IPS-18c (cell line): Measurements from ENCODE around the gene ATP1A3.
"Not testable (repeated sequence)": the region's sequence is repeated elsewhere in the genome, so short reads cannot be mapped to it uniquely, and the experiment has no call there.

Experiments
- H3K4me3 ChIP-seq: 2 replicates; pipeline ENCODE4 v1.7.0; 2013; ENCODE audit warnings: low read depth, mild to moderate bottlenecking, low read length, moderate library complexity; ENCODE audit not compliant: insufficient read depth
- H3K9me3 ChIP-seq: one replicate; pipeline ENCODE4 v1.6.1; 2013; ENCODE audit warnings: mild to moderate bottlenecking, low read length, moderate library complexity; ENCODE audit not compliant: control insufficient read depth, insufficient read depth

The ATP1A3 gene

DNA sequence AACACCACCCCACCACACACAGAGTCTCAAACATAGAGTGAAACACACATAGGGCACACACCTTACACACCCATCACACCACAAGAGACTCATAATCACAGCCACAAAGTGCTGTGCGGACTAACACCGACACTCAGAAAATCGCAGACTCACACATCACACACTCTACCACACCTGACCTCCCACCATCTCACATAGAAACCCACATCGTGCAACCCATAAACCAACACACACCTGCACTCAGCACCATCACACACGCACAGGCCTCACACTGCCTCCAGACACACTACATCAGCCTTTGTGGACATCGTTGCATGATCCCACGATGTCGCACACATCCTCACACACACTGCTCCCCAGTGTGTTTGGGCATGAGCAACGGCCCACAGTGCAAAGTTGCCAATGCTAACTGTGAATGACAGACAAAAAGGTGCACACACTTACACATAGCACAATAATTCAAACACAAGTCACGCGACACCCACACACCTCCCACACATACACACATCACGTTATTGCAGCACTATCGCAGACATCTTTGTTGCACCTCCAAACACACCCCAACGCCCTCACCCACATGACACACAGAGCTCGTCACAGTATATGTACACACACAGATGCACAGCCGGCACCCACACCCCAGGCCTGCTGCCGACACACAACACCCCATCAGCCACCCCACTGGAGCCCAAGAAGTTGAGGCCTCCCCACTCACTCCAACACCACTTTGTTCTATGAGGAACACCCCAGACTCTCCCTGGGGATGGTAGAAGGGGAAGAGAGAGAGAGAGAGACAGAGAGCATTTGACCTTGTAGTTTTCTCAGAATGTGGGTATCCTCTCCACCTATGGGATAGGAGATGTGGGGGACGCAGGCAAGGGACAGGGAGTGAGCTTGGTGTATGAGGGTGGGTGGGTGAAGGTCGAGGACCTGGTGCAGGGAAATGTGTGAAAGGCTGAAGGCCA, 1.2 kb upstream of the ATP1A3 start:
- H3K4me3 ChIP-seq: no peak overlapping the region
- no peaks in the 10 kb centered on the region for H3K9me3 ChIP-seq

DNA sequence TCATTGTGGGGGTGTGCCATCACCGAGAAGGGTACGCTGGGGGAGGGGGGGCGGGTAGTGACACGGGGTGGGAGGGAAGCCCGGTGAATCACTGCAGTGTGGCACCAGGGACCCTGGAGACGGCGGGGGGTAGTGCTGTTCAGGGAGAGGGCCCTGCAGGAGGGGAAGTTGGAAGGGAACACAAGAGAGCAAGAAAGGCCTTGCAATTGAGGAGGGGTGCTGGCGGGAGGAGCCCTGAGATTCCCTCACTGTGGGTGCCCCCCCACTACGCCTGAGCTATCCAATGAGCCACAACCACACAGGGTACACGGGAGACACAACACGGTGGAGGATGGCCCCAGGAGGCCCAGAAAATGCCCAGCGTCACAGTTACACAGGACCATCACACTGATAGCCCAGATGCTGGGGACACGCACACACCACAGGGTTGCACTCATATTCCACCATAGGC, 516 bp upstream of the ATP1A3 start:
- H3K9me3 ChIP-seq: no peaks in the 10 kb centered on the region
- 0 out of 2 replicates have a peak overlapping the region, but pooled peaks have one; percentile 77 for H3K4me3 ChIP-seq

DNA sequence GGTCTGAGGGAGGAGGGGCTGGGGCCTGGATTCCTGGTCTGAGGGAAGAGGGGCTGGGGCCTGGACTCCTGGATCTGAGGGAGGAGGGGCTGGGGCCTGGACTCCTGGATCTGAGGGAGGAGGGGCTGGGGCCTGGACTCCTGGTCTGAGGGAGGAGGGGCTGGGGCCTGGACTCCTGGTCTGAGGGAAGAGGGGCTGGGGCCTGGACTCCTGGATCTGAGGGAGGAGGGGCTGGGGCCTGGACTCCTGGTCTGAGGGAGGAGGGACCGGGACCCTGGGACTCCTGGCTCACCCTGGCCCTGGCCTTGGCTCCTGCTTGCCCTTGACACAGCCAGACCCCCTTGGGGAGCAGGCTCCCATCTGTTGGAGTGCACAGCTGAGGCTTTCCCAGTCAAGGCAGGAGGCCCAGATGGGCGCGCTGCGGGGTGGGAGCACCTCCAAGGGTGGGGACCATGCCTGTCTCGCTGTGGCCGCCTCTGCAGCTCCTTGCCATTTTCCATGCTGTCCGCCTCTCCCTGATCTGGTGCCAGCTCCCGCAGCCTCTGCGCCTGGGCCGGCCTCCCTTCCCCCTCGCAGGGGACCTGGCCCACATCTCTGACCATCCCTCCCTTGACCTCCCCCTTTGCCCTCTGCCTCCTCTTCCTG, 2.0 kb downstream of the ATP1A3 start:
- not testable (repeated sequence) for H3K9me3 ChIP-seq, H3K4me3 ChIP-seq

DNA sequence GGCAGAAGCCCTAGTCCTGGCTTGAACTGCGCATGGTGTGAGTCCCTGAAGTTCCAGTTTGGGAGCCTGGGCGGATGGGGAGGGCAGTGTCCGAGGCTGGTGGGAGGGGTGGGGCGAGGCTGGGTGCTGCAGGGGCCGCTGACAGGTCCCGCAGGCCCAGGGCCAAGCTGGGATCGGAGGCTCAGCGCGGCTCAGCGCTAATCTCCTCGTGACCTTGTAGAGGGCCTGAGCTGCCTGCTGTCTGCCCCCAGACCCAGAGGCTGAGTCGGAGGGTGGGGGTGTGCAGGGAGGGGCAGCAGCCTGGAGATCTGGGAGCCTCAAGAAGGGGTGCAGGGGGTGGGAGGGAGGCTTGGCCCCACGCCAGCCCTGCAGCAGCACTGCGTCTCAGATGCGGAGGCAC, 3.0 kb downstream of the ATP1A3 start:
- H3K9me3 ChIP-seq: no peaks in the 10 kb centered on the region
- H3K4me3 ChIP-seq: no peak overlapping the region

DNA sequence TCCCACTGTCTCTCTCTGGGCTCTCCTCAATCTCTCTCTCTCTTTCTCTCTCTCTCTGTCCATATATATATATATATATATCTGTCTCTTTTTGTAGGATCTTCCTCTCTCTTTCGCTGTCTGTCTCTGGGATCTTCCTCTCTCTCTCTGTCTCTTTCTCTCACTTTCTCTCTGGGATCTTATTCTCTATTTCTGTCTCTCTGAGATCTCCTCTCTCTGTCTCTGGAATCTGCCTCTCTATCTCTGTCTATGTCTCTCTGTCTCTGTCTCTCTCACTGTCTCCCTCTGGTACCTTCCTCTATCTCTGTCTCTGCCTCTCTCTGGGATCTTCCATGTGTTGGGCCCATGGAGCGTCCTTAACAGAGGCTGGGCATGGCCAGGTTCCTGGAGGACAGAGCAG, 3.4 kb downstream of the ATP1A3 start:
- H3K4me3 ChIP-seq: no peak overlapping the region
- no peaks in the 10 kb centered on the region for H3K9me3 ChIP-seq

DNA sequence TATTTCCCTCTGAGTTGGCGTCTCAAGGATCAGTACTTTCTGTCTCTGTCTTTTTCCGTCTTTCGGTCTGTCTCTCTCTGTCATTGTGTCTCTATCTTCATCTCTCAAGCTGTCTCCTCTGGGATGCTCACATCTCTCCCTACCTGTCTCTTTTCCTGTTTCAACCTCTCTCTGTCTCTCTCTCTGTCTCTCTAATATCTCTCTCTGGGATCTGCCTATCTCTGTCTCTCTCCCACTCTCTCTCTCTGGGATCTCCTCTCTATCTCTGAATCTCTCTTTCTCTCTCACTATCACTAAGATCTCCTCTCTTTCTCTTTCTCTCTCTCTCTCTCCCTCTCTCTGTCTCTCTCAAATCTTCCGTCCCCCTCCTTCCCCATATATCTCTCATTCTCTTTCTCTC, 4.0 kb downstream of the ATP1A3 start:
- Histone ChIP-seq H3K9me3 (no peaks in the 10 kb centered on the region), H3K4me3 (no peak overlapping the region)

DNA sequence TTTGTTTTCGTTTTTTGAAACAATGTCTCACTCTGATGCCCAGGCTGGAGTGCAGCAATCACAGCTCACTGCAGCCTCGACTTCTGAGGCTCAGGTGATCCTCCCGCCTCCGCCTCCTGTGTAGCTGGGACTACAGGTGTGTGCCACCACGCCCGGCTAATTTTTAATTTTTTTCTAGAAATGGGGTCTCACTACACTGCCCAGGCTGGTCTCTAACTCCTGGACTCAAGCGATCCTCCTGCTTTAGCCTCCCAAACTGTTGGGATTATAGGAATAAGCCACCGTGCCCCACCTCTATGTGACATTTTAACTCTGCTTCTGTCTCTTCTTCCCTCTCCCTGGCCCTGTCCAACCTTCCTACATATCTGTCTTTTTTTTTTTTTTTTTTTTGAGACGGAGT, 5.1 kb downstream of the ATP1A3 start:
- no peaks in the 10 kb centered on the region for H3K9me3 ChIP-seq
- H3K4me3 ChIP-seq: no peak overlapping the region

DNA sequence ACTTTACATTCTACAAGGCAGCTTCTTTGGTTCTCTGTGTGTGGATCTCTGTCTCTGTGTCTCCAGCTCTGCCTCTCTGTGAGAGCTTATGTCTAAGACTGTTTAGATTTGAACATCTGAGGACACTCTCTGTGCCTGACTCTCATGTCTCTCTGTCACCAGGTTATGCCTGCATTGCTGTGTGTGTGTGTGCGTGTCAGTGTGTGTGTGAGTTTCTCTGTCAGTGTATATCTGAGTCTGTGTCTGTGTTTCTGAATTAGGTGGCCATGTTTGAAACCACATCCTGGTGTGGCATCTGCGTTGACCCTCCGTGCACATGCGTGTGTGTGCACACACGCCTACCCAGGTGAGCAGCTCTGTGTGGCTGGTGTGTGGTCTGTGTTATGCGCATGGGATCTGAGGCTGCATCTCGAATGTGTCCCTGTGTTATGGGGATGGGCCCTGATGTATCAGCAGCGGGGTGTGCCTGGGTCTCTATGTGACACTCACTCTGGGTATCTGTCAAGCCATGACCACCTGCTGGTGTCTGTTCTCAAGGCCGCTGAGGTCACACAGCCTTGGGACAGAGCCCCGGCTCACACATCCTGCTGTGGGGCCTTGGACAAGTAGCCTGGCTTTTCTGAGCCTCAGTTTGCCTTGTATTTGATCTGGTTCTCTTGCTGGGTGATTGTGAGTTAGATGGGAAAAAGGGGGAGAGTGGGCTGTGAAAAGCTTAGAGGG, 6.7 kb downstream of the ATP1A3 start:
- no peaks in the 10 kb centered on the region for H3K9me3 ChIP-seq

DNA sequence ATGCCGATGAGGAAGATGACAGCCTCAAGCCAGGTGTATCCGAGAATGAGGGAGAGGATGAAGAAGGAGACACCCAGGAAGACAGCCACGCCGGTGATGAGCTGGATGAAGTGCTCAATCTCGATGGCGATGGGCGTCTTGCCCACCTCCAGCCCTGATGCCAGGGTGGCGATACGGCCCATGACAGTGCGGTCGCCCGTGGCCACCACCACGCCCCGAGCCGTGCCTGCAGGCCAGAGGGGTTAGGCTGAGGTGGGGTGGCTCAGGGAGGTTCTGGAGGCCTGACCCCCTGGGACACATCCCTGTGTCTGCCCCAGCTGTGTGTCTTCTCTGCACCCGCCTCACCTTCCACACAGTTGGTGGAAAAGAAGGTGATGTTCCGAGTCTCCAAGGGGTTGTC, 9.1 kb downstream of the ATP1A3 start:
- Histone ChIP-seq H3K4me3 (no peak overlapping the region), H3K9me3 (no peaks in the 10 kb centered on the region)

More for the DNA sequence above, 6.7 kb downstream of the ATP1A3 start:
- no peak overlapping the region for H3K4me3 ChIP-seq

DNA sequence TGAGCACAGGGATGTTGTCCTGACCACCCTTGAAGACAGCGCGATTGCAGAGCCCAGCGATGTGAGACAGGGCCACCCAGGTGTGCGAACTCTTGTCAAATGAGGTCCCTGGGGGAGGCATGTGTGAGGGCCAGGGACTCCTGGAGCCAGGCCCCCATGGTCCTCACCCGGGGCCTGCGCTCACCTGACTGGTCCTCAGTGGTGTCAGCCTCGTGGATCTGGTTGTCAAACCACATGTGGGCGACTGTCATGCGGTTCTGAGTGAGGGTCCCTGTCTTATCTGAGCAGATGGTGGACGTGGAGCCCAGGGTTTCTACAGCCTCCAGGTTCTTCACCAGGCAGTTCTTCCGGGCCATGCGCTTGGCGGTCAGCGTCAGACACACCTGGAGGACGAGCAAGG, 12.3 kb downstream of the ATP1A3 start:
- no peak overlapping the region for H3K4me3 ChIP-seq
- H3K9me3 ChIP-seq: no peaks in the 10 kb centered on the region

DNA sequence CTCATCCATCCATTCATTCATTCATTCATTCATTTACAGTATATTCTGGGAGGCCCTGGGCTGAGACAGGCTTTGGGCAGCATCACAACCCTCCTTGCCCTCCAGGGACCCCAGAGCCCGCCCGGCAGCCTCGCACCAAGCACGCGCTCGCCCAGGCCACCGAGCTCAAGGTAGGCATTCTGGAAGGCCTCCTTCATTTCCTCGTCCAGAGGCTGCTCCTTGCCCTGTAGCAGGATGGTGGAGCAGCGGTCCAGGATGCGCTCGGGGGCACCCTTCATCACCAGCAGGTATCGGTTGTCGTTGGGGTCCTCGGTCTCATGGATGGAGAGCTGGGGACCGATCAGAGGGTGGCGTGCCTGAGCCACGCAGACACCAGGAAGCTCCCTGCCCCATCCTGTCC, 15.6 kb downstream of the ATP1A3 start:
- no peak overlapping the region for H3K4me3 ChIP-seq
- no peaks in the 10 kb centered on the region for H3K9me3 ChIP-seq

DNA sequence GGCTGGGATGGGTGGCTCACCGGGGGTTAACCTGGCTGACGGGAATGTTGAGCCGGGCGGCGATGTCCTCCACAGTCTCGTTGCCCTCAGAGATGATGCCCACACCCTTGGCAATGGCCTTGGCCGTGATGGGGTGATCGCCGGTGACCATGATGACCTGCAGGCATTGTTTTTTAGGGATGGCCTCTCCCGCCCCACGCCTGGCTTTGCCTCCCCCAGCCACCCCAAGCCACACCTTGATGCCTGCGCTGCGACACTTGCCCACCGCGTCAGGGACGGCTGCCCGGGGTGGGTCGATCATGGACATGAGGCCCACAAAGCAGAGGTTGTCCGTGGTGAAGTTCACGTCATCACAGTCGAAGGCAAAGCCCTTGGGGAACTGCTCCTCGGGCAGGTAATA, 16.1 kb downstream of the ATP1A3 start:
- Histone ChIP-seq H3K9me3 (no peaks in the 10 kb centered on the region), H3K4me3 (no peak overlapping the region)

DNA sequence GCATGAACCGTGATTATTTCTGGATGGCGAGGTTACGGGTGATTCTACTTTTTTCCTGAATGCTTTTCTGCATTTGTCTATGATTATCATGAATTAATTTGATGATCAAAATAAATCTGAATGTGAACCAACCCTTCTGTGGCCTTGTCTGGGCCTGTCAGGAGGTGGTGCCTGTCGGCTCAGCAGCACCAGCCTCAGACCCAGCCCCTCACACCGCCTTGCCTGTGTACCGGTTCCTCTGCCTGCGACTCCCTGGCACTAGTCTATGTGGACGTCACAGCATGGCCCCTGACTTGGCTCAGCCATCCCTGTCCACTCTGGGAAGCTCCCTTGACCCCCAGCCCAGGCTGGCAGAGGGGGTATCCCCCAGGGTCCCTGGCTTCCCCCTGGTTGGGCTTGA, 19.4 kb downstream of the ATP1A3 start:
- H3K9me3 ChIP-seq: no peaks in the 10 kb centered on the region
- H3K4me3 ChIP-seq: no peak overlapping the region

DNA sequence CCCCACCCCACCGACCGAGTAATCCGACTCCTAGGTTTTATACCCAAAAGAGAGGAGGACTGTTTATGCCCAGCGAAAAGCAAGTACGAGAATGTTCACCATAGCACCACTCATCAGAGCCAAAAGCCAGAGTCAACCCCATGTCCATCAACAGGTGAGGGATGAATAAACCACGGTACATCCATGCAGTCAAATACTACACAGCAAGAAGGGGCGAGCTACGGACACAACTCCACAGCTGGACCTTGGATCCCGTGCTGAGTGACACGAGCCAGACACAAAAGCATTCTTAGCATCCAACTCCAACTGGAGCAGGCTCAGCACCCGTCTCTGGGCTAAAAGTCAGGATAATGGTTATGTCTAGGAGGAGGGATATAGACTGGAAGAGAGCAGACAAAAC, 22.7 kb downstream of the ATP1A3 start:
- Histone ChIP-seq H3K4me3 (no peak overlapping the region), H3K9me3 (no peaks in the 10 kb centered on the region)

DNA sequence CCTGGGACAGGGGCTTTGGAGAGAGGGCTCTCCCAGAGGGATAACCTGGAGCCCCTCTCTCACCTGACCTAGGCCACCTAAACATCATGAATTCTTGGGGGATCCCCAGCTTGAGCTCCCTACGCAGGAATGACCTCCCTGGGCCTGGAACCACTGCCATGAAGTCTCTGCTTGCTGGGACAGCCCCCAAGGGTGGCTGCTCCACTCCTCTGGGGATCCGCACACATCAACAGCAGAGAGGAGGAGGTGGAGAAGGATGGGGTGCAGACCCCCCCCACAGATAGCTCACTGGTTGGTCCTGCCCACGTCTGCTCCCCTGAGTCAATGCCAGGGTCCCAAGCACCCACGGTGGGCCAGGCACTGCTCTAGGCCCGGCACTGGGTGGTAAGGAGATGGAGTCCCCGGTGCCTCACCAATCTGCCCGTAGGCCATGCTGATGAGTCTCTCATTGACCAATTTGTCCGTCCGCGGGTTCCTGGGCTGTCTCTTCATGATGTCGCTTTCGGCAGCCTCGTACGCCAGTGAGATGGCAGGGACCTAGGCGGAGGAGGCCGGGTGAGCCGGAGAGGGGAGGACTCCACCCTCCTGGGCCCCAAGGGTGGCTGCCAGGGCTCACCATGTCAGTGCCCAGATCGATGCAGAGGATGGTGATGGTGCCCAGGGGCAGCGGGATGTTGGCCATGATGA, 24.1 kb downstream of the ATP1A3 start:
- H3K4me3 ChIP-seq: no peak overlapping the region
- no peaks in the 10 kb centered on the region for H3K9me3 ChIP-seq

DNA sequence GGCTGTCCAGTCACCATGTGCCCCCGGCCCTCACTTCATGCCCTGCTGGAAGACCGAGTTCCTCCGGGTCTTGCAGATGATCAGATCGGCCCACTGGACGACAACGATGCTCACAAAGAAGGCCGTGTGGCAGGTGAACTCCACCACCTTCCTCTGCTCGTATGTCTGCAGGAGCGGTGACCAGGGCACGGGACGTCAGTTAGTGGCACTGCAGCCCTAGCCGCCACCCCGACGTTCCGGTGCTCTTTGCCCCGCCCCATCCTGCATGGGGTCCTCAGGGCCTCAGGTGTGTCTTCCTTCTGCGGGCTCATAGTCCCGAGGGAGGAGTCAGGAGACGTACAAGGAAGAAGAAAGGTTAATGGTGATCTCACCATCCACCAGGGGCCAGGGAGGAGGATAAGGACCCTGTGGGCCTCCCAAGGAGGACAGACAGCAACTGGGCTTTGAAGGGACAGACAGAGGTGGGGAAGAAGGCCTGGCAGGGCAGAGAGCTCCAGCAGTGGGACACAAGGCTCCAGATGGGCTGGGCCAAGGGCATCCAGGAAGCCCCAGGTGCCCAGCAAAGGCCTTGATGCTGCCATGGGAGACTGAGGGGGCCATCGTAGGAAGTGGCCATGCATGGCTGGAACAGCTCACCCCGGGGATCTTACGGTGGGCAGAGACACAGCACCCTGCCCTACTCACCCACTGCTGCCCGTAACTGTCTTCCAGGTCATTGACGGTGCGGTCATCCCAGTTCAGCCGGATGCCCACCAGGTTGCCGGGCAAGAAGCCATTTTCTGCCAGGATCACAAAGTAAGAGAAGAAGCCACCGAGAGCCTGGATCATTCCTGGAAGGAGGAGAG, 25.1 kb downstream of the ATP1A3 start:
- no peak overlapping the region for H3K4me3 ChIP-seq
- no peaks in the 10 kb centered on the region for H3K9me3 ChIP-seq
